Astrocyte (in vitro differentiated cells and primary cell): ENCODE measurements around the gene PARP16. TPM values are rescaled to one million over a fixed set of nuclear protein-coding genes. Genes with fewer than 3 reads are reported as not detected.

Experiments used
- DNase-seq: peaks from one replicate; pipeline ENCODE4 v3.0.0-alpha.2; 2010; ENCODE audit warnings: low read depth
- FAIRE-seq: peaks from 2 replicates; lab custom pipeline; 2011; peaks lifted over from hg19 to GRCh38; lab: Jason Lieb, UNC
- H2AFZ ChIP-seq: 2 replicates; pipeline ENCODE4 v1.6.0; 2012; ENCODE audit warnings: low read depth, low read length, inconsistent platforms
- H3K27ac ChIP-seq: 2 replicates; pipeline ENCODE4 v1.5.1; 2011; ENCODE audit warnings: low read depth, low read length, inconsistent platforms
- H3K27me3 ChIP-seq: 2 replicates; pipeline ENCODE4 v1.6.0; 2011; ENCODE audit warnings: low read length, inconsistent platforms; ENCODE audit not compliant: insufficient read depth
- H3K36me3 ChIP-seq: 2 replicates; pipeline ENCODE4 v1.5.1; 2011; ENCODE audit warnings: low read length, inconsistent platforms; ENCODE audit not compliant: insufficient read depth
- H3K4me1 ChIP-seq: 2 replicates; pipeline ENCODE4 v1.5.1; 2011; ENCODE audit warnings: low read length, inconsistent platforms; ENCODE audit not compliant: insufficient read depth
- H3K4me2 ChIP-seq: 2 replicates; pipeline ENCODE4 v1.6.0; 2012; ENCODE audit warnings: low read length, inconsistent platforms
- H3K4me3 ChIP-seq: 2 replicates; pipeline ENCODE4 v1.5.1; 2011; ENCODE audit warnings: low read depth, mild to moderate bottlenecking, low read length, inconsistent platforms; ENCODE audit not compliant: insufficient read depth
- H3K79me2 ChIP-seq: 2 replicates; pipeline ENCODE4 v1.6.0; 2012; ENCODE audit warnings: mild to moderate bottlenecking, low read length, inconsistent platforms; ENCODE audit not compliant: insufficient read depth
- H3K9ac ChIP-seq: 2 replicates; pipeline ENCODE4 v1.6.0; 2012; ENCODE audit warnings: mild to moderate bottlenecking, low read length, inconsistent platforms
- H3K9me3 ChIP-seq: 2 replicates; pipeline ENCODE4 v1.5.1; 2012; ENCODE audit warnings: low read depth, mild to moderate bottlenecking, low read length, inconsistent platforms; ENCODE audit not compliant: insufficient read depth
- H4K20me1 ChIP-seq: 2 replicates; pipeline ENCODE4 v1.6.0; 2012; ENCODE audit warnings: low read length, inconsistent platforms; ENCODE audit not compliant: insufficient read depth
- H3K27ac Mint-ChIP-seq: one replicate; pipeline ENCODE4 v1.8.0; 2021; ENCODE audit warnings: mild to moderate bottlenecking, mixed read lengths; ENCODE audit not compliant: unreplicated experiment
- H3K27me3 Mint-ChIP-seq: one replicate; pipeline ENCODE4 v1.8.0; 2021; ENCODE audit warnings: low read depth, mixed read lengths; ENCODE audit not compliant: unreplicated experiment
- H3K36me3 Mint-ChIP-seq: one replicate; pipeline ENCODE4 v1.8.0; 2021; ENCODE audit warnings: low read depth, mixed read lengths; ENCODE audit not compliant: unreplicated experiment
- H3K4me1 Mint-ChIP-seq: one replicate; pipeline ENCODE4 v1.8.0; 2021; ENCODE audit warnings: low read depth, mixed read lengths; ENCODE audit not compliant: unreplicated experiment
- H3K4me3 Mint-ChIP-seq: one replicate; pipeline ENCODE4 v1.8.0; 2021; ENCODE audit warnings: mild to moderate bottlenecking, moderate library complexity, mixed read lengths; ENCODE audit not compliant: unreplicated experiment
- H3K9me3 Mint-ChIP-seq: one replicate; pipeline ENCODE4 v1.8.0; 2021; ENCODE audit warnings: mild to moderate bottlenecking, mixed read lengths; ENCODE audit not compliant: unreplicated experiment
- CTCF ChIP-seq: IDR thresholded peaks from 2 replicates; pipeline ENCODE4 v1.5.1; 2011; ENCODE audit warnings: low read depth, mild to moderate bottlenecking, inconsistent platforms, low read length, moderate library complexity; ENCODE audit not compliant: insufficient read depth
- EZH2 ChIP-seq: IDR thresholded peaks from 2 replicates; pipeline ENCODE4 v1.6.1; 2012; ENCODE audit warnings: mild to moderate bottlenecking, low read length, inconsistent platforms; ENCODE audit not compliant: insufficient read depth
- total RNA-seq: library from RNA; stranded (reverse); gene quantifications from 2 replicates; pipeline ENCODE4 v1.2.1, GENCODE V29; 2021

The PARP16 gene
- total RNA-seq, 1 donor from 2014 or later: 2.7 TPM

- no peak overlapping the region for H3K4me2 ChIP-seq
- no peak overlapping the region for H3K27ac ChIP-seq
- H3K9me3 ChIP-seq: no peaks in the 10 kb centered on the region
- no peak overlapping the region for H3K27ac Mint-ChIP-seq
- no peak overlapping the region for H3K4me3 Mint-ChIP-seq
- H3K4me3 ChIP-seq: no peak overlapping the region
- TF ChIP-seq EZH2 (no peak), CTCF (no peak)
- FAIRE-seq (no peak), DNase-seq (no peak)
- H3K27me3 Mint-ChIP-seq: peaks cover 4% of the 10 kb centered on the region
- H2AFZ ChIP-seq: no peak overlapping the region
- H3K79me2 ChIP-seq: no peaks in the 10 kb centered on the region
- H4K20me1 ChIP-seq: peaks cover 5% of the 10 kb centered on the region
- peaks cover 6% of the 10 kb centered on the region for H3K4me1 Mint-ChIP-seq
- H3K4me1 ChIP-seq: no peaks in the 10 kb centered on the region
- H3K36me3 ChIP-seq: no peaks in the 10 kb centered on the region
- no peaks in the 10 kb centered on the region for H3K36me3 Mint-ChIP-seq
- peaks cover 3% of the 10 kb centered on the region for H3K27me3 ChIP-seq
- no peak overlapping the region for H3K9ac ChIP-seq
- no peaks in the 10 kb centered on the region for H3K9me3 Mint-ChIP-seq
Measured at GRCh38 chr15:65309882-65310418, 23.3 kb upstream of the PARP16 start.

GRCh38 chr15:65307978-65308377 is 21.3 kb upstream of the PARP16 start:
- TF ChIP-seq EZH2 (no peak), CTCF (no peak)
- FAIRE-seq (no peak), DNase-seq (no peak)
- H3K27ac Mint-ChIP-seq: no peak overlapping the region
- peaks cover 4% of the 10 kb centered on the region for H3K27me3 Mint-ChIP-seq
- H3K4me3 Mint-ChIP-seq: no peak overlapping the region
- H3K36me3 Mint-ChIP-seq: no peaks in the 10 kb centered on the region
- no peak overlapping the region for H3K9ac ChIP-seq
- H3K36me3 ChIP-seq: no peaks in the 10 kb centered on the region
- H3K4me1 ChIP-seq: peaks cover 8% of the 10 kb centered on the region
- H3K4me1 Mint-ChIP-seq: peaks cover 6% of the 10 kb centered on the region
- no peak overlapping the region for H3K4me3 ChIP-seq
- H3K27ac ChIP-seq: no peak overlapping the region
- H2AFZ ChIP-seq: no peak overlapping the region
- H3K9me3 Mint-ChIP-seq: no peaks in the 10 kb centered on the region
- H4K20me1 ChIP-seq: peaks cover 5% of the 10 kb centered on the region
- no peaks in the 10 kb centered on the region for H3K79me2 ChIP-seq
- no peak overlapping the region for H3K4me2 ChIP-seq
- H3K9me3 ChIP-seq: no peaks in the 10 kb centered on the region
- peaks cover 3% of the 10 kb centered on the region for H3K27me3 ChIP-seq

- Histone ChIP-seq H3K4me1 (peaks cover 8% of the 10 kb centered on the region), H4K20me1 (peaks cover 5% of the 10 kb centered on the region), H3K9ac (no peak overlapping the region), H3K79me2 (no peaks in the 10 kb centered on the region), H2AFZ (no peak overlapping the region), H3K4me3 (no peak overlapping the region), H3K27ac (no peak overlapping the region), H3K27me3 (no peaks in the 10 kb centered on the region), H3K4me2 (no peak overlapping the region), H3K9me3 (no peaks in the 10 kb centered on the region), H3K36me3 (no peaks in the 10 kb centered on the region)
- Mint-ChIP-seq H3K9me3 (no peaks in the 10 kb centered on the region), H3K27ac (no peak overlapping the region), H3K4me3 (no peak overlapping the region), H3K4me1 (peaks cover 6% of the 10 kb centered on the region), H3K36me3 (no peaks in the 10 kb centered on the region), H3K27me3 (no peaks in the 10 kb centered on the region)
- no peak for DNase-seq
- no peak for FAIRE-seq
- TF ChIP-seq EZH2 (no peak), CTCF (no peak)
Measured at GRCh38 chr15:65306551-65306950, 19.9 kb upstream of the PARP16 start.
